Ovary (tissue), 3 donors: ENCODE results near the gene CNGA1.

Source experiments
- CTCF ChIP-seq, 3 donors: fragments of 450-650 bp in 2 of 3; fragments of 200-600 bp in 1 of 3; IDR thresholded peaks; one replicate each; pipeline versions ENCODE4 v1.5.1 to v1.8.0; 2016 to 2022; ENCODE audit warnings: antibody characterized with exemption in 3 of 3, mild to moderate bottlenecking in 1 of 3
- EP300 ChIP-seq: sonication (generic); formaldehyde crosslinking; IDR thresholded peaks from one replicate; pipeline ENCODE4 v1.6.1; 2017; ENCODE audit warnings: antibody characterized with exemption
- POLR2A ChIP-seq: fragments of 450-650 bp; IDR thresholded peaks from one replicate; pipeline ENCODE4 v1.6.1; 2017; ENCODE audit warnings: antibody characterized with exemption, mild to moderate bottlenecking, moderate library complexity
- donor health status: DM: no; HTN: no; CAD: no.

- TF ChIP-seq EP300, result no peak
- no peak for TF ChIP-seq POLR2A
- TF ChIP-seq CTCF (IDR thresholded peaks at IDR 0.05), result no peak
Measured at GRCh38 chr4:48035952-48036351, 19.5 kb upstream of the CNGA1 start.
